HuH-7.5 (cell line): ENCODE data around the gene RPL28.
"Not testable (repeated sequence)": the region's sequence is repeated elsewhere in the genome, so short reads cannot be mapped to it uniquely, and the experiment has no call there.

Experiments
- DNase-seq: peaks from one replicate; pipeline ENCODE4 v3.0.0; 2011; ENCODE audit warnings: low spot score

Gene RPL28

GRCh38 chr19:55426042-55426441 lies 40.3 kb downstream of the RPL28 start:
- no peak for DNase-seq

GRCh38 chr19:55431183-55431582 lies 45.5 kb downstream of the RPL28 start:
- DNase-seq, result no peak

- no peak for DNase-seq
Measured at GRCh38 chr19:55432241-55432959, 46.7 kb downstream of the RPL28 start.

GRCh38 chr19:55433292-55433691 lies 47.6 kb downstream of the RPL28 start:
- no peak for DNase-seq

GRCh38 chr19:55434356-55434919 lies 48.7 kb downstream of the RPL28 start:
- DNase-seq, result no peak

GRCh38 chr19:55435020-55435419 lies 49.3 kb downstream of the RPL28 start:
- DNase-seq, result no peak

GRCh38 chr19:55436847-55437246 lies 51.1 kb downstream of the RPL28 start:
- DNase-seq, result no peak

GRCh38 chr19:55437410-55437809 lies 51.7 kb downstream of the RPL28 start:
- peak; percentile 92 for DNase-seq

- no peak for DNase-seq
Measured at GRCh38 chr19:55439052-55439451, 53.3 kb downstream of the RPL28 start.

- DNase-seq, result no peak
Measured at GRCh38 chr19:55440411-55441105, 54.8 kb downstream of the RPL28 start.

GRCh38 chr19:55441319-55441691 lies 55.6 kb downstream of the RPL28 start:
- no peak for DNase-seq

- DNase-seq, result no peak
Measured at GRCh38 chr19:55441692-55442321, 56.1 kb downstream of the RPL28 start.

GRCh38 chr19:55442372-55442961 lies 56.7 kb downstream of the RPL28 start:
- DNase-seq, result no peak

- no peak for DNase-seq
Measured at GRCh38 chr19:55443045-55443823, 57.5 kb downstream of the RPL28 start, which contains the start of gene SHISA7. TSS of gene SHISA7 (minus strand) at chr19:55443300. CDS start at chr19:55442863, 437 bp downstream.

- no peak for DNase-seq
Measured at GRCh38 chr19:55443824-55444480, 58.2 kb downstream of the RPL28 start.

- no peak for DNase-seq
Measured at GRCh38 chr19:55444646-55445045, 58.9 kb downstream of the RPL28 start.

- DNase-seq, result no peak
Measured at GRCh38 chr19:55446060-55446459, 60.3 kb downstream of the RPL28 start.

- no peak for DNase-seq
Measured at GRCh38 chr19:55447421-55448174, 61.9 kb downstream of the RPL28 start.

GRCh38 chr19:55448175-55448490 lies 62.4 kb downstream of the RPL28 start:
- DNase-seq, result not testable (repeated sequence)

GRCh38 chr19:55449469-55449868 lies 63.7 kb downstream of the RPL28 start:
- no peak for DNase-seq
